LNCAP (cell line): ENCODE data around the gene RIMOC1.

Experiments
- CTCF ChIP-seq: fragments of 450-650 bp; IDR thresholded peaks from 2 replicates; pipeline ENCODE4 v1.5.1; 2017; ENCODE audit warnings: mild to moderate bottlenecking

The RIMOC1 gene

GRCh38 chr5:41878173-41878572 is 26.0 kb upstream of the RIMOC1 start:
- TF ChIP-seq CTCF = no peak

DNA sequence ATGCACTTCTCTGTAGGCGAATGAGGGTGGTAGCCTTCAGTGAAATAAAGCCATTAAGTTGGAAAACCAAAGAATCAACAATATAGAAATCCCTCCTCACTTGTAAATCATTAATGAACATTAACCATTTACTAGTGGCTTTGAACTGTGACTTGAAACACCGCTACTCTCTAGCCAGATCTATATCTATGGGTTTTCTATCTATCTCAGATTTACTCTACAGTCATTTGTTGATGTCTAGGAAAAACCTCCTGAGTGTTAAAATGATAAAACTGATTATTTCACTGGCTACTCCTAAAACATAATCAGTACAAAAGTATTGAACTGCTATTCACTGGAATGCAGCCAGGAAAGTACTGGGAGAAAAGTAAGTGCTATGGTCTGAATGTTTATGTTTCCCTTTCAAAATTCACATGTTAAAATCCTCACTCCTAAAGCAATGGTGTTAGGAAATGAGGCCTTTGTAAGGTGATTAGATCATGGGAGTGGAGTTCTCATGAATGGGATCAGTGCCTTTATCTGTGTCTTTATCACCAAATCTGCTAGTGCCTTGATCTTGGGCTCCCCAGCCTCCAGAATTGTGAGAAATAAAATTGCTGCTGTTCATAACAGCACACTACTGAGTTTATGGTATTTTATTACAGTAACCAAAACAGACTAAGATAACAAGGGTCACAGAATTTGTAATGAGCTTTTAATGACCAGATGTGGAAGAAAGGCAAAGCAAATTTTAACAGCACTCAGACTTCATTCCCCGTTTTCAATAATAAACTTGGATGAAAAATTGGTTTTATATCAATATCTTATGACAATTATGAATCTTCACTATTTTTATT is 25.3 kb upstream of the RIMOC1 start:
- TF ChIP-seq CTCF = no peak

GRCh38 chr5:41882765-41883164 is 21.4 kb upstream of the RIMOC1 start:
- TF ChIP-seq CTCF = no peak

DNA sequence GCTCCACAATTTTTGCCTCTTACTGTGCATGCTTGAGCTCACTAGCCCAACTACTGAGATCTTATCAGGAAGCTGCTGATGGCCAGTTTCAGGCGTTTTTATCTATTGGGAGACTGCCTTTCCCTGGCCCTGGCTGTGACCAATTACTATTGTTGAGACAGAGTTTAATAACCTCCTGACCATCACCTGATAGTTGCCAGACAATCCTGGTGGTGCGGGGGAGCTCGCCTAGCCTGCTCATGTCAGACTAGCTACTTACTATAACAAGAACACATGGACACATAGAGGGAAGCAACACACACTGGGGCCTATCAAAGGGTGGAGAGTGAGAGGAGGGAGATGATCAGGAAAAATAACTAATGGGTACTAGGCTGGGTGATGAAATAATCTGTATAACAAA is 20.9 kb upstream of the RIMOC1 start:
- TF ChIP-seq CTCF = no peak

DNA sequence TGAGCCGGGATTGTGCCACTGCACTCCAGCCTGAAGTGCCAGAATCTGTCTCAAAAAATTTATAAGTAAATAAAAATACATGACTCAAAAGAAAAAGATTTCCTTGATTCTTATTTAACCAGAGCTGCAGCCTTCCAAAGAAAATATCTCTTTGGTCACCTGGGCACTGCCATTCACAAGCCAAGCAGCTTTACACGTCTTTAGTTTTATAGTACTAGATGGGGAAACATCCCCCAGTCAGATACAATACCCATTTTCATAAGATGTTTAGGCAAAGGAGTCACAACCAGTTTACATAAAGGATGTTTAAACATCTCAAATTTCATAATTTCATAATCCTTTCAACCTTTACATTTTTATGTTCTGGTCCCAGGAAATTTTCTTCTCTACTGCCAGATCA is 20.2 kb upstream of the RIMOC1 start:
- no peak for TF ChIP-seq CTCF

DNA sequence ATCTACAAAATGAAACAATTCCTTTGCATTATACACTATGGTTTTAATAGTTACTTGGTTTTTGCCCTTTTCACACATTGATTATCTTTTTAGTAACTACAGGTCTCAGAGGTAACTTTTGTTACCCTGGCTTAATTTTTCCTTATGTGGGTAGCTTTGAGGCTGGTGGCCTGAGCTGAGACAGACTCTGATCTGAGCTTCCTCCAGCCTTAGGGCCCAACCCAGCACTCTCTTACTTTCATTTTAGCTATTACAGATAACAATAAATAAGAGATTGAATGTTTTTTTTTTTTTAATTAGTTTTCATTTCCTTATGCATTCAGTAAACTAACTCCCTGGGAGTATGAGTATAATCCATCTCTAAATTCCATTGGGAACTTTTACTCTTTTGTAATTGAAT is 18.9 kb upstream of the RIMOC1 start:
- TF ChIP-seq CTCF = no peak

GRCh38 chr5:41891066-41891707 is 13.0 kb upstream of the RIMOC1 start:
- TF ChIP-seq CTCF = no peak
